Measurements from ENCODE around the gene POLE3.
A peak's percentile ranks its signal among the peaks of the same experiment; 100 is the strongest.

The POLE3 gene

GRCh38 chr9:113399646-113400200 lies 10.8 kb downstream of the POLE3 start:
- Histone ChIP-seq H3K27ac (peak overlapping the region; percentile 81), H3K4me3 (ENCODE audit: low read depth in 1 of 2, low read length in 1 of 2) (no peak overlapping the region), H3K36me3 (peaks cover 13% of the 10 kb centered on the region), H3K4me1 (ENCODE audit: control insufficient read depth in 1 of 2, insufficient read depth in 1 of 2, low read depth in 1 of 2, low read length in 1 of 2) (peaks cover 47 to 49% of the 10 kb centered on the region in 2 experiments), H3K9me3 (no peaks in the 10 kb centered on the region), H3K27me3 (no peaks in the 10 kb centered on the region)
- no peak for TF ChIP-seq CTCF (IDR thresholded peaks at IDR 0.05)

GRCh38 chr9:113398796-113399195 lies 11.7 kb downstream of the POLE3 start:
- H3K36me3 ChIP-seq, result peaks cover 15% of the 10 kb centered on the region
- TF ChIP-seq CTCF (IDR thresholded peaks at IDR 0.05), result no peak
- H3K4me1 ChIP-seq (ENCODE audit: control insufficient read depth in 1 of 2, insufficient read depth in 1 of 2, low read depth in 1 of 2, low read length in 1 of 2), result peaks cover 38 to 39% of the 10 kb centered on the region in 2 experiments
- no peaks in the 10 kb centered on the region for H3K9me3 ChIP-seq
- H3K27ac ChIP-seq, result no peak overlapping the region
- no peaks in the 10 kb centered on the region for H3K27me3 ChIP-seq
- H3K4me3 ChIP-seq (ENCODE audit: low read depth in 1 of 2, low read length in 1 of 2), result no peak overlapping the region

GRCh38 chr9:113397203-113397631 lies 13.3 kb downstream of the POLE3 start:
- H3K36me3 ChIP-seq, result peaks cover 29% of the 10 kb centered on the region
- no peak overlapping the region for H3K27ac ChIP-seq
- H3K27me3 ChIP-seq, result no peaks in the 10 kb centered on the region
- H3K9me3 ChIP-seq, result no peaks in the 10 kb centered on the region
- no peak overlapping the region for H3K4me3 ChIP-seq (ENCODE audit: low read depth in 1 of 2, low read length in 1 of 2)
- H3K4me1 ChIP-seq (ENCODE audit: control insufficient read depth in 1 of 2, insufficient read depth in 1 of 2, low read depth in 1 of 2, low read length in 1 of 2), result peaks cover 22 to 25% of the 10 kb centered on the region in 2 experiments
- TF ChIP-seq CTCF (IDR thresholded peaks at IDR 0.05), result no peak

- H3K27ac ChIP-seq, result no peak overlapping the region
- no peaks in the 10 kb centered on the region for H3K27me3 ChIP-seq
- peaks cover 49% of the 10 kb centered on the region for H3K36me3 ChIP-seq
- no peaks in the 10 kb centered on the region for H3K9me3 ChIP-seq
- peaks cover 6 to 7% of the 10 kb centered on the region in 2 experiments for H3K4me1 ChIP-seq (ENCODE audit: control insufficient read depth in 1 of 2, insufficient read depth in 1 of 2, low read depth in 1 of 2, low read length in 1 of 2)
- H3K4me3 ChIP-seq (ENCODE audit: low read depth in 1 of 2, low read length in 1 of 2), result no peak overlapping the region
- no peak for TF ChIP-seq CTCF (IDR thresholded peaks at IDR 0.05)
Measured at GRCh38 chr9:113395000-113395861, 15.2 kb downstream of the POLE3 start.

- TF ChIP-seq CTCF (IDR thresholded peaks at IDR 0.05), result no peak
- Histone ChIP-seq H3K27me3 (no peaks in the 10 kb centered on the region), H3K27ac (no peak overlapping the region), H3K4me3 (ENCODE audit: low read depth in 1 of 2, low read length in 1 of 2) (no peak overlapping the region), H3K36me3 (peaks cover 68% of the 10 kb centered on the region), H3K9me3 (no peaks in the 10 kb centered on the region), H3K4me1 (ENCODE audit: control insufficient read depth in 1 of 2, insufficient read depth in 1 of 2, low read depth in 1 of 2, low read length in 1 of 2) (no peaks in the 10 kb centered on the region)
Measured at GRCh38 chr9:113393281-113393680, 17.2 kb downstream of the POLE3 start.

Measured in neutrophil (primary cell).